CD1c-positive myeloid dendritic cell (primary cell): ENCODE data around the gene ANKRD42.
A peak's percentile ranks its signal among the peaks of the same experiment; 100 is the strongest.
"Not testable (repeated sequence)": the region's sequence is repeated elsewhere in the genome, so short reads cannot be mapped to it uniquely, and the experiment has no call there.

Experiments
- DNase-seq: peaks from one replicate; pipeline ENCODE4 v3.0.0-alpha.2; 2016; ENCODE audit errors: extremely low spot score

Gene ANKRD42

GRCh38 chr11:83241291-83241946 is 47.9 kb downstream of the ANKRD42 start:
- DNase-seq = peak; percentile 54

GRCh38 chr11:83249445-83249844 is 55.9 kb downstream of the ANKRD42 start:
- no peak for DNase-seq

GRCh38 chr11:83249972-83250593 is 56.6 kb downstream of the ANKRD42 start:
- DNase-seq = peak; percentile 49

GRCh38 chr11:83252266-83252665 is 58.8 kb downstream of the ANKRD42 start:
- DNase-seq = no peak

- DNase-seq = no peak
Observed at GRCh38 chr11:83252941-83253340, 59.4 kb downstream of the ANKRD42 start.

GRCh38 chr11:83255366-83255765 is 61.9 kb downstream of the ANKRD42 start:
- no peak for DNase-seq

- no peak for DNase-seq
Observed at GRCh38 chr11:83256602-83257340, 63.3 kb downstream of the ANKRD42 start.

- no peak for DNase-seq
Observed at GRCh38 chr11:83257761-83258168, 64.3 kb downstream of the ANKRD42 start.

GRCh38 chr11:83259559-83259958 is 66.0 kb downstream of the ANKRD42 start:
- DNase-seq = no peak

- no peak for DNase-seq
Observed at GRCh38 chr11:83265331-83265730, 71.8 kb downstream of the ANKRD42 start.

GRCh38 chr11:83269080-83269479 is 75.6 kb downstream of the ANKRD42 start:
- not testable (repeated sequence) for DNase-seq

- DNase-seq = not testable (repeated sequence)
Observed at GRCh38 chr11:83271734-83272133, 78.2 kb downstream of the ANKRD42 start.

GRCh38 chr11:83272627-83273026 is 79.1 kb downstream of the ANKRD42 start:
- DNase-seq = no peak

GRCh38 chr11:83275888-83276641 is 82.6 kb downstream of the ANKRD42 start:
- no peak for DNase-seq

- no peak for DNase-seq
Observed at GRCh38 chr11:83278351-83278750, 84.8 kb downstream of the ANKRD42 start.

- DNase-seq = no peak
Observed at GRCh38 chr11:83280256-83280655, 86.7 kb downstream of the ANKRD42 start.

GRCh38 chr11:83282084-83282716 is 88.7 kb downstream of the ANKRD42 start:
- DNase-seq = no peak

GRCh38 chr11:83284501-83285150 is 91.1 kb downstream of the ANKRD42 start:
- DNase-seq = no peak

GRCh38 chr11:83285151-83285770 is 91.7 kb downstream of the ANKRD42 start:
- DNase-seq = no peak

- peak; percentile 98 for DNase-seq
Observed at GRCh38 chr11:83285771-83286528, 92.4 kb downstream of the ANKRD42 start, which contains the start of gene CCDC90B. CCDC90B (minus strand) TSS chr11:83286367; CDS start chr11:83285972, 395 bp downstream.
